Measurements from ENCODE around the gene TNPO1.
"Not testable (repeated sequence)": the region's sequence is repeated elsewhere in the genome, so short reads cannot be mapped to it uniquely, and the experiment has no call there.

The TNPO1 gene

DNA sequence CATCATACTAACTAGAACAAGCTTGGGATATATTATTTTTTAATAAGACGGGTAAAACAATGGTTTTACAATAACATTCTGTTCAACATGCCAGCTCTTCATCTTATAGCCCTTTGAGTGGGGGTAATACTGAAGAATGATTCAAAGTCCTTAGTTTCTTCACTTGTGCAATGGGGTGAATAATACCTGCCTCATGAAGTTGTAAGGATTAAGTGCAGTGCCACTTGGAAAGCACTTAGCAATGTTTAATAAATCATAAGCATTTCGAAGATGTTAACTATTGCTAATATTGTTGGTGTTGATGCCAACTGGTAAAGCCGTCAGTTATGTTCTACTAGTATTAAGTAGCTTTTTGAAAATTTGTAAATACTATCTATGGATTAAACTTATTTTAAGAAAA, 38.0 kb downstream of the TNPO1 start:
- no peak for DNase-seq (ENCODE audit: low read depth in 2 of 2)

- no peak for DNase-seq (ENCODE audit: low read depth in 2 of 2)
Measured at GRCh38 chr5:72855821-72856220, 39.4 kb downstream of the TNPO1 start.

DNA sequence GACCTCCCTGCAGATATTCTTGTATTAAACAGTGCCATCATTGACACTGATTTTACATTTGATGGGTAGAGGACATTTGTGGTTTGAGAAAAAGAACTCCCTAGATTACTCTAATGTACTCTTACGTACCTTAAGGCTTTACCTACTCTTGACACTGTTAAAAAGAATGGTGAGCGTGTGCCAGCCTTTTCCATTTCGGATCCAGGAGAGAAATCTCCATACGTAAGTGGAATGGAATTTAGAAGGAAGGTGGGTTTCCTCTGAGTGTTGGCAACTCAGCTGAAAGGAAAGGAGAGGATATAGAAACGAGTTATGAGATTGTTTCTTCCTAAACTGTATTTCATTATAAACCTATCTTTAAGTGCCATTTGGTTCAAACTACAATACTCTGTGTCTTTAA, 40.9 kb downstream of the TNPO1 start:
- no peak for DNase-seq (ENCODE audit: low read depth in 2 of 2)

DNA sequence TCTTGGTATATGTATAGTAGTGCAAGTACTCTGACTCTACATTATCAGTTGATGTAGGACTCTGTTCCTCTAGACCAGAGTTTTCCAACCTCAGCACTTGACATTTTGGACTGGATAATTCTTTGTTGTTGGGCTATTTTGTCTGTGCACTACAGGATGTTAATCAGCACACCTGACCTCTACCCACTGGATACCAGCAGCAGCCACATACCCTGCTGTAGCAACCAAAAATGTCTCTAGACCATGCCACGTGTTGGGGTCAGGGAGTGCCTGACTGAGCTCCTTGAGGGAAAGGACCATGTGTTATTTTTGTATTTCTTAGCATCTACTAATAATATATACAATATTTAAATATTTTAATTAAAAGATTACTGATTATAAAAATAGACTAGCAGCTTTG, 42.7 kb downstream of the TNPO1 start:
- DNase-seq (ENCODE audit: low read depth in 2 of 2): no peak

DNA sequence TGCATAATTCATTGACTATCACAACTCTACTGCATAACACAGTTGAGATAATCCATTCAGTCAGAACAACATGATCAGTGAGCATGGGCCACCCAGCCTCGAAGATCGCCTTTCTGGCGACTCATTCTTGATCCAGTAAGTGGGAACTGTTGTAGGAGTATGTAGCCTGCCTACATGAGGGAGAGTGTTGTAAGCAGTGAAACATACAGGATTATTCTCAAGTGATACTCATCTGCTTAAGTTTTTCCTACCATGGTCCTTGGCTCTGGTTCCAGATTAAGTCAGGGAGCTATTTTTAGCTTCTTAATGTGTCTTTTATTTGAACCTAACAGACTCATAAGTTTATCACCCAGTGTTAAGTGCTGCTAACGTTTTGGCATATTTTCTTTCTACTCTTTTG, 44.0 kb downstream of the TNPO1 start:
- DNase-seq (ENCODE audit: low read depth in 2 of 2): no peak

DNA sequence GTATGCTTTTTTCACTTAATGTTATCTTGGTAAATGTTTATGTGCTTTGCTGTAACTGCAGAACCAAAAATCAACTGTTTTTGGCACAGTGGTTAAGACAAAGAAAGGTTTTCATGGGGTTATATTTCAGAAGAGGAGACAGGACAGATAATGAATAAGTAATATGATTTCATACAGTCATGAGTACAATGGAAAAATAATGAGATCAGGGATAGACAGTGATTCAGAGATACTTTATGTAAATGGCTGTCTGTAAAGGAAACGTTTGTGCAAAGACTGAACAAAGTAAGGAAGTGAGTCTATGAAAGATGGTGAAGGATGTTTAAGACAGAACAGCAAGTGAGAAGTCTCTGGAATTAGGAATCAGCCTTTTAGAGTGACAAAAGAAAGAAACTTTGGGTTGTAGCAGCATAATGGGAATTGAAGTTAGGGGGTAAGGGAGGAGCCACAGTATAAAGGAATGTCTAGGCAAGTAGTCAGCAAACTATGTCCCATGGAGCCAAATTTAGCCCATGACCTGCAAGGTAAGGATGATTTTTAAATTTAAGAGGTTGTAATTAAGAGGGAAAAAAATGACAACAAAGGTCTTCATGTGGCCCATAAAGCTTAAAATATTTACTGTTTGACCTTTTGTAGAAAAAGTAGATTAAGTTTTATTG, 55.0 kb downstream of the TNPO1 start:
- no peak for DNase-seq (ENCODE audit: low read depth in 2 of 2)

DNA sequence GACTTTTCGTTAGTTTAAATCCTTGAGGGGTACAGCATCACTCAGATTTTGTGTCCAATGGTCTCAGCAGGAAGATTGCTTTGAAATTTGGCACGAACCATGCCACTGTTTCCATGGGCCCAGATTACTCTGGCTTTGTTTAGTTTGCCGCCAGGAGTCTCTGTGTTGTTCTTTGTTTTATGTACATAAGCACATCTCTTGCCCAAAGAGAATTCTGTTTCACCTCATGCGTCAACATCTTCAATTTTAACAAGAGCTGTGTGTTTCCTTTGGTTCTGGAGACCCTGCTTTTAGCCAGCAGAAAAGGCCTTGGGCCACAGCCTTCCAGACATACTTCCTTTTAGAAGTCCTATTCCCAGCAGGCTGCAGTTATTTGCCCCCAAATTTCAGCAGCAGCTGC, 62.4 kb downstream of the TNPO1 start:
- no peak for DNase-seq (ENCODE audit: low read depth in 2 of 2)

- no peak for DNase-seq (ENCODE audit: low read depth in 2 of 2)
Measured at GRCh38 chr5:72882989-72883388, 66.5 kb downstream of the TNPO1 start.

- DNase-seq (ENCODE audit: low read depth in 2 of 2): no peak
Measured at GRCh38 chr5:72883850-72884249, 67.4 kb downstream of the TNPO1 start.

- DNase-seq (ENCODE audit: low read depth in 2 of 2): no peak
Measured at GRCh38 chr5:72884892-72885291, 68.4 kb downstream of the TNPO1 start.

- DNase-seq (ENCODE audit: low read depth in 2 of 2): no peak
Measured at GRCh38 chr5:72885824-72886223, 69.4 kb downstream of the TNPO1 start.

GRCh38 chr5:72888595-72888994, 72.1 kb downstream of the TNPO1 start:
- DNase-seq (ENCODE audit: low read depth in 2 of 2): no peak

GRCh38 chr5:72889324-72889723, 72.9 kb downstream of the TNPO1 start:
- DNase-seq (ENCODE audit: low read depth in 2 of 2): no peak

DNA sequence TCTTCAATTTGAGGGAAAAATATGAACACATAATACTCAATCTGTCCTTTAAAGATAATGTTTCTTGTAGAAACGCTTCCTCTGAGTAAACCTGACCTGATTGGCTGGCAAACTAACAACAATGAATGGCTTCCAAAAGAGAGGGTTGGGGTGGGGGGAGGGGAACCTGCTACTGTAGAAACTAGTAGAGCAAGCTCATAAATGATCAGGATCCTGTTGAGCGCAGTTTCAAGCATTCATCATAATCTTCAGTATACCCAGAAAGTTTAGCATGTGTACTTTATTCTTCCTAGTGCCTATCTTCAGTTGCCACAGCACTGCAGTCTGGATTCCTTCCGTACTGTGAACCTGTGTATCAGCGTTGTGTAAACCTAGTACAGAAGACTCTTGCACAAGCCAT, 76.4 kb downstream of the TNPO1 start:
- no peak for DNase-seq (ENCODE audit: low read depth in 2 of 2)

- DNase-seq (ENCODE audit: low read depth in 2 of 2): no peak
Measured at GRCh38 chr5:72895758-72896157, 79.3 kb downstream of the TNPO1 start.

DNA sequence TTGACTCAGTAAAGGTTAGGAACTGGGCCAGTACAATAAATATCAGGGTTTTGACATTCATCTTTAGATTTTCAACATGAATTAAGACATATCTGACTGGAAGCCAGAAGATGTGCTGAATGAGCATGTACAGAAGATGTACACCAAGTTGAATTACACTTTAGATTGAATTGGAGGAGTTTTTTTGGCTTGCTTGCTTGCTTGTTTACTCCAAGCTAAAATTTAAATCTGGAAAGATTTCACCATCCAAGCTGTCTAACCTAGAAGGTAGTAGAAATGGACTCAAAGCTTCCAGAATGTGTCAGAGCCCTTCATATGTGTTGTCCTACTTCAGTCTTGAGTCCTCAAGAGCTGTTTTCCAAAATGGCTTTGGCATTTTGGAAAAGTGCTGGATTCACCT, 90.3 kb downstream of the TNPO1 start:
- no peak for DNase-seq (ENCODE audit: low read depth in 2 of 2)

- no peak for DNase-seq (ENCODE audit: low read depth in 2 of 2)
Measured at GRCh38 chr5:72908664-72909063, 92.2 kb downstream of the TNPO1 start.

GRCh38 chr5:72917371-72917776, 100.9 kb downstream of the TNPO1 start:
- no peak for DNase-seq (ENCODE audit: low read depth in 2 of 2)

- no peak for DNase-seq (ENCODE audit: low read depth in 2 of 2)
Measured at GRCh38 chr5:72920690-72921502, 104.4 kb downstream of the TNPO1 start.

DNA sequence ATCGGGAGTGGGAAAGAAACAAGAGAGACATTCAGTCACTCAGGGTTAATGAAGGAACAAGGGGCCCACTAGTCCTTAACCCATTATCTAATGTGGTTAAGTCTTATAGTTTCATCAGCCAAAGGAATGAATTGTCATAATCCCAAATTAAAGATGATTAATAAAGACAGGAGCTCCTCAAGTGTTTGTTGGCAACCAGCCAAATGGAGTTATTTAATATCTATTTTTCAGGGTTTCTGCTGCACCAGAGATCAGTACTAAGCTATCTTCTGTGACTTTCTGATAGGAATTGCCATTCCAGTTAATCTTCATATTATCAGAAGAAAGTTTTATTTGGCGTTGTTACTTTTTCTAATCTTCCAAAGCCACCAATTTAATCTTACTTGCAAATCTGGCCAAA, 105.4 kb downstream of the TNPO1 start:
- DNase-seq (ENCODE audit: low read depth in 2 of 2): no peak

GRCh38 chr5:72922422-72922821, 106.0 kb downstream of the TNPO1 start:
- no peak for DNase-seq (ENCODE audit: low read depth in 2 of 2)

- no peak for DNase-seq (ENCODE audit: low read depth in 2 of 2)
Measured at GRCh38 chr5:72925336-72926010, 109.0 kb downstream of the TNPO1 start.

GRCh38 chr5:72932686-72933085, 116.2 kb downstream of the TNPO1 start:
- DNase-seq (ENCODE audit: low read depth in 2 of 2): not testable (repeated sequence)

Data from activated CD8-positive, alpha-beta memory T cell treated with anti-CD3 and anti-CD28 coated beads for 4 hours (primary cell).